ENCODE measurements around the gene PRKCA.
"Not testable (repeated sequence)": the region's sequence is repeated elsewhere in the genome, so short reads cannot be mapped to it uniquely, and the experiment has no call there.

The PRKCA gene

DNA sequence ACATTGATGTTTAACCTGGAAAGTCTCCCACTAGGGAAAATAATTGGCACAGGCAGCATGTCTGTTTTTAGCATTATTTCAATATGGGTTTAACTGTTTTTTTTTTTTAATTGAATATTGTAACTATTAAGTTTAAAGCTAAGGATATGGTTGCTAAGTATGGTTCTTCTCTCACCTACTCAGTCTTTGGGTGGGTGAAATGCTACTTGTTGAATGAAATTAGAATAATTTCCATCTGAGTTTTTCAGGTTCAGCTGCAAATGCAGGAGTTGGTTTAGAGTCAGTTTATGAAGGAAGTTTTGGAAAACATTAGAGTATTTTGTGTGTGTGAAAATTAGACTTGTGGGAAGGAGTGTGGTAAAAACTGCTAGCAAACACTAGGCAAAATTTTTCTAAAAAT is 93.5 kb downstream of the PRKCA start:
- no peak for FAIRE-seq

DNA sequence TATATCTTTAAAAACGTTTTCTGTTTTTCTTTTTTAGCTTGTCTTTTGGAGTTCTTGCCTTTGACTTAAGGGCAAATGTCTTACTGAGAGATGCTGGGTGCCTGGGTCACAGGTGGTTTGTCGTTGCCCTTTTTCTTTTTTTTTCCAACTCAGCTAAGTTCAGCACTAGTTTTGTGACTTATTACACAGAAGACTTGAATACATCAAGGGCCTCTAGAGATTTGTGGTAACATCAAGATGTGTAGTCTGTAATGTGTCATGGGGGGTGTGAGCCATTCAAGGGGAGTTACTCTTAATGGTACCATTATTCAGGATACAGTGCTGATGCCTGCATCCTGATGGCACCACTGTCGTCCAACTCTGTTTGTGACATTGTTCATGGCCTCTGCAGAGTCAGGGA is 95.1 kb downstream of the PRKCA start:
- no peak for FAIRE-seq

DNA sequence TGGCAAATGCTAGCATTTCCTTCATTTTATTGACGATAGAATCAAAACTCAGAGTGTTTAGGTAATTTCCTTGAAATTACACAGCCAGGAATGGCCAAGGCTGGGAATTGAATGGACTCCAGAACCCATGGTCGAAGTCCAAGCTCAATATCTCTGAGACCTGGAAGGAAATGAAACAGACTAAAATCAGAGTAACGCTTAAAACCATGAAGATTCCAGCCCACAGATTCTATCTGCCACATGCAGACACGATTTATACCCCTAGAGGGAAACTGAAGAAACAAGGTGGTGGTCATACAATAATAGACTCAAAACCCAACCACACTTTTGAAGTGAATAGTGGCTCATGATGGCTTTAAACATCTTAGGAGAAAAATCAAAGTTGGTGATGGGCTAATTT is 95.6 kb downstream of the PRKCA start:
- FAIRE-seq, result no peak

DNA sequence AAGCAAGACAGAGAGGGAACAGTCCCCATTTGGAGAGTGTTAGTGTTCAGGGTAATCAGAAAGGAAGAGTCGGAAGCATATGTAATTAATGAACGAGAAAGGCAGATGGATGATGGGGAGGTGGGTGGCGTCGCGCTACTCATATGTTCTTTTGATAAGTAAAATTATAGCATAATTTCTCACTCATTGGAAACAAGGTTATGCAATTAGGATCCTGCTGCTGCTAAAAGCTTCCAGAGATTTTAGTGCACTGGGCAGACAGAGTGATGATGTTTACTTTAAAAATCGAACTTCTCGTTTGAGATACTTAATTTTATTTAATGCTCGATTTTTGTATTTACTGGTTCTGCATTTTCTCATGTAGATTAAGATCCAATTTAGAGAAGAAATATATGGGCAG is 96.2 kb downstream of the PRKCA start:
- no peak for FAIRE-seq

GRCh38 chr17:66399441-66399840 is 97.0 kb downstream of the PRKCA start:
- no peak for FAIRE-seq

DNA sequence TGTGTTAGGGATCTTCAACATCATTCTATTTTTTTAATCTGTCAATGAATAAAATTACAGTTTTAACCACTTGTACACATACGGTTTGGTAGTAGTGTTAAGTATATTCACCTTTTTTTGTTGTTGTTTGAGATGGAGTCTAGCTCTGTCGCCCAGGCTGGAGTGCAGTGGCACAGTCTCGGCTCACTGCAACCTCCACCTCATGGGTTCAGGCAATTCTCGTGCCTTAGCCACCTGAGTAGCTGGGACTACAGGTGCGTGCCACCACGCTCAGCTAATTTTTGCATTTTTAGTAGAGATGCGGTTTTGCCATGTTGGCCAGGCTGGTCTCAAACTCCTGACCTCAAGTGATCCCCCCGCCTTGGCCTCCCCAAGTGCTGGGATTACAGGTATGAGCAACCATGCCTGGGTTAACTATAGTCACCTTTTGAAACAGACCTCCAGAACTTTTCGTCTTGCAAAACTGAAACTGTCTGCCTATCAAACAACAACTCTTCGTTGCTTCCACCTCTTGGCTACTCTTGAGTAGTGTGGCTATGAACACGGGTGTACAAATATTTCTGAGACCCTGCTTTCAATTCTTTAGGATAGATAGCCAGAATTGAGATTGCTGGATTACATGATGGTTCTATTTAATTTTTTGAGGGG is 97.8 kb downstream of the PRKCA start:
- FAIRE-seq, result not testable (repeated sequence)

DNA sequence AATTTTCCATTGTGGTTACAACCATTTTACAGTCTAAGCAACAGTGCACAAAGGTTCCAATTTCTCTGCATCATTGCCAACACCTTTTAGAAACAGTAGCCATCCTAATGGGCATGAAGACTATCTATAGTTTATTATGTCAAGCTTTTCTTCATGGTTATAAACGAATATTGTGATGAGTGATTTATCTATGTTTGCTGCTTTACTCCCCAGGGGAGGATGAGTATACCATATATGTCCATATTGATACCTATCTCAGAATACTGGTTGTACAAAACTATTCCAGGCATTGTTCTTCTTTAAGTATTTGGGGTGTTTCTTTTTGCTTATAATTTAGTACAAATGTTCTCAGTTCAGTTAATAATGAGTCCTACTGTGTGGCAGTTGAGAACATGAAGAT is 98.3 kb downstream of the PRKCA start:
- FAIRE-seq, result no peak

GRCh38 chr17:66401364-66401763 is 99.0 kb downstream of the PRKCA start:
- no peak for FAIRE-seq

- no peak for FAIRE-seq
Measured at GRCh38 chr17:66403846-66404556, 101.6 kb downstream of the PRKCA start.

- no peak for FAIRE-seq
Measured at GRCh38 chr17:66405836-66406677, 103.6 kb downstream of the PRKCA start.

GRCh38 chr17:66406701-66407644 is 104.6 kb downstream of the PRKCA start:
- FAIRE-seq, result no peak

DNA sequence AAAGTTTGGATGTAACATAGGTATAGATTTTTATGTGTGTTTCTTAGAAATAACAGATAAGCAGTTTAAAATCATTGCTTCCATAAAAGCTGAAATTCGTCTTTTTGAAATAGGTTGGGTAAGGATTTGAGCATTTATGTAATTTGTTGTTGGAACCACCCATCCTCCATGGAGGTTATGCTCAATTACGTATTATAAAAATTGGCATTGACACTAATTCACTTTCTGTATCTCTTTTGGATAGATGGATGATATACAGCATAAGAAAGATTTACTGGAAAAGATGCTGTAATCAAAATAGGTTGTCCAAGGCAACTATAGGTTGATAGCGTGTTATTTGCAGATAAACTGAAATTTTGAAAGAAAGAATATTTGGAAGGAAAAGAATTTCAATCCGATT is 105.5 kb downstream of the PRKCA start:
- no peak for FAIRE-seq

DNA sequence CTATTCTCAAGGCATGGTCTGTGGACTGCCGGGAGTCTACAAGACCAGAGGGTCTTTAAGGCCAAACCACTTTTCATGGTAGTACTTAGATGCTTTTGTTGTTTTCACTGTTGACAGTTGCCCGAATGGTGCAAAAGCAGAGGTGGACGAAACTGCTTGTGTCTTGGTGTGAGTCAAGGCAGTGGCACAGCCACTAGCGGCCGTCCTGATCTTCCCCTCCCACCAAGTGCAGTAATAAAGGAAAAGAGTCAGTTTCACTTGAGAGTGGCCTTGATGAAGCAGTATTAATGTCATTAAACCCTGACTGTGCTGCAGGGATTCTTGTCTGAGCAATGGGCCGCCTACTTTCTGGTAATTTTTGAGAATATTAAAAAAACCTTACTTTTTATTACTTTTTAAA is 109.1 kb downstream of the PRKCA start:
- no peak for FAIRE-seq

GRCh38 chr17:66412857-66413558 is 110.6 kb downstream of the PRKCA start:
- no peak for FAIRE-seq

- FAIRE-seq, result no peak
Measured at GRCh38 chr17:66413559-66414520, 111.4 kb downstream of the PRKCA start.

- no peak for FAIRE-seq
Measured at GRCh38 chr17:66414561-66415175, 112.3 kb downstream of the PRKCA start.

GRCh38 chr17:66415366-66416206 is 113.2 kb downstream of the PRKCA start:
- no peak for FAIRE-seq

DNA sequence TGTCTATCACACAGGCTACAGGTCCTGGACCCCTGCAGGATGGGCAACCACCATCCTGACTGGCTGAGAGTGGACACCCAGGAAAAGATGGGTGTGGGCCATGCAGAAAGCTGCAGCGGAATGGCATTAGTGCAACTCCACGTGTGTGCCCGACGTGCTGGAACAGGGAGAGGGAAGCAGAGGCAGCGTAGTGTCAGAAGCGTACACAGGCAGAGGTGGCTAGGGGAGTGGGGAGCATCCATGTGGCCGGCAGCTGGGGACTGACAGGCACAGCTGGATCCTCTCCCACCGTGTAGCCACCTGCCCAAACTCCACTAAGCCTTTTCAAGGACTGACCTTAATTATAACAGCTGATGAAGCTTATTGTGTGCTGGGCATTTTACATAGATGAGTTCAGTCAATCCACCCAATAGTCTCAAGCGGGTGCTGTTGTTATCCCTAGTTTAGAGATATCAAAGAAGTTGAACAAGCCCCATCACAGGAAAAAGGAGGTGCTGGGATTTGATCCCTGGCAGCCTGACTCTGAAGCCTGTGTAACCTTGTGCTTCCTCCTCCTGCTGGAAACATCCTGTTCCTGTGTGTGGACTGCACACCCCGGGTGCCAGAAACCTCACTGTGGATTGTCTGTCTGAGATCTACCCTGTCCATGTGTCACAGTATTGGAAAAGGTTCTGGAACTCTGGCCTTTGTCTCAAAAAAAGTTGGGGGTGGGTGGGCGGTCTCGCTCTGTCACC is 114.0 kb downstream of the PRKCA start:
- no peak for FAIRE-seq

DNA sequence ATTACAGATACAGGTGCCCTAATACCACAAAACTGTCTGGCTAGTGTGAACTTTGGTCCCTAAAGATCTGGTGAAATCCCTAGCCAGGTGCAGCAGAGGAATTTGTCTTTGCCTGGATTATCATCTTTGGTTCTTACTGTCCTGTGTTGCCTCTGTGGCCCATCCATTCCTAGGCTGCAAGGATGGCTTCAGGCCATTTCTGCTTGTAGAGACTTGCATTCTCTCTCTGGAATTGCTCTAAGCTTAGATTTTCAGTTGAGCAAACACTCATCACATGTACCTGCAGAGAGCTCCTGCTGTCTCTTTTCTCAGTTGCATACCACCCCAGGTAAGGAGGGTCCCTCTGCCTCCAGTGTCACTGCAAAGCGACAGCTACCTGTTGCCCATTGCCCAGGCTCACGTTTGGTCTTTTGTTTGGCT is 114.9 kb downstream of the PRKCA start:
- FAIRE-seq, result no peak
